ENCODE measurements around the gene DVL1.

- no peak for TF ChIP-seq EZH2 (IDR thresholded peaks at IDR 0.05; ENCODE audit: insufficient read depth, poor library complexity, severe bottlenecking)
- TF ChIP-seq EZH2phosphoT487 (IDR thresholded peaks at IDR 0.05; ENCODE audit: insufficient read depth, low read depth) = no peak
These were observed 41.5 kb upstream of the DVL1 start for GRCh38 chr1:1390675-1391074.
